ENCODE results near the gene GALNT18.

GALNT18 gene

DNA sequence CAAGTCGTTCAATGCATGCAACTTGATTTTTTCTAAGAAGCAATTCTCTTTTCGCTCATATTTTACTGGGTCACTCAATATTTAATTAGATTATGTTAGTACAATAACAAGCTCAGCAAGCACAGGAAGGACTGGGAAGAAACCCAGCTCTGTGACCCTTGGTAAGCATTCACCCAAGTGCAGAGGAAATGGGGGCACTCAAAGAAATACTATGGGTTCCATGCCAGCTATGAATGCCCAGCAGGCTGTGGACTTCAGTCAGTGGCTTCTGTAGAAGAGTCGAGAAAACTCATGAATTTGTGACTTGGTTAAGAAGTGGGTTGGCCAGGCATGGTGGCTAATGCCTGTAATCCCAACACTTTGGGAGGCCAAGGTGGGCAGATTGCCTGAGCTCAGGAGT, 123.6 kb downstream of the GALNT18 start:
- Mint-ChIP-seq H3K27me3 (no peaks in the 10 kb centered on the region), H3K4me1 (no peaks in the 10 kb centered on the region), H3K4me3 (no peak overlapping the region), H3K27ac (no peak overlapping the region), H3K36me3 (no peaks in the 10 kb centered on the region), H3K9me3 (no peaks in the 10 kb centered on the region)

DNA sequence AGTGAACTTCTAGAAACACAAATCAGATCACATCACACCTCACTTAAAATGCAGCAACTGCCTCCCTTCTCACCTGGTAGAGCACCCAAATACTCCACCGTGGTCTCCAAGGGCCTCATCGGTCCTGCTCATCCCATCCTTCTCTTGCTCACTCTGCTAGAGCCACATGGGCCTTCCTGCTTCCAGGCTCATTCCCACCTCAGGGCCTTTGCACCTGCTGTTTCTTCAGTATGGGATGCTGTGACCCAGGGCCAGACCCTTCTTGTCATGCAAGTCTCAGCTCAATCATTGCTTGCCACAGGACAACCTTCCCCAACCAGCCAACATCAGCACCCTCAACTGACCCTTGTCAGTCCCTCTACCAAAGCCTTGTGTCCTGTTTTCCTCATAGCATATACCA, 124.9 kb downstream of the GALNT18 start:
- no peaks in the 10 kb centered on the region for H3K36me3 Mint-ChIP-seq
- H3K27me3 Mint-ChIP-seq = no peaks in the 10 kb centered on the region
- no peaks in the 10 kb centered on the region for H3K9me3 Mint-ChIP-seq
- H3K4me3 Mint-ChIP-seq = no peak overlapping the region
- no peak overlapping the region for H3K27ac Mint-ChIP-seq
- no peaks in the 10 kb centered on the region for H3K4me1 Mint-ChIP-seq

DNA sequence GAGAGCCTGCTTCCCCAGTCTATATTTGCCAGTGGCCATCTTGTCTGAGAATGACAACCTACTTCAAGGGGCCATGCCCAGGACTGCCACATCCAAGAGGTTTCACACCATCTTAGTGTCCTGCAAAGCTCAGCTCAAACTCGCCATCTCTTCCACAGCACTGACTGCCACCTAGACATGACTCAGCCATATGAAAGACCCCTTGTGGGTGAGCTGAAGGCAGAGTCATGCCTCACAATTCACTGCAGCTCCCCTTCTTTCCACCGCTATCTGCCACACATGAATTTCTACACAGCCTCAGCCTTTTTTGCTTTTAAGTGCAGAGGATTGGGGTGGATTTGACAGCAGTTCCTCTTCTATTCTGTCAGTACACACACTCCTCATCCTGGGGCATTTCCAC, 127.5 kb downstream of the GALNT18 start:
- no peak overlapping the region for H3K4me3 Mint-ChIP-seq

DNA sequence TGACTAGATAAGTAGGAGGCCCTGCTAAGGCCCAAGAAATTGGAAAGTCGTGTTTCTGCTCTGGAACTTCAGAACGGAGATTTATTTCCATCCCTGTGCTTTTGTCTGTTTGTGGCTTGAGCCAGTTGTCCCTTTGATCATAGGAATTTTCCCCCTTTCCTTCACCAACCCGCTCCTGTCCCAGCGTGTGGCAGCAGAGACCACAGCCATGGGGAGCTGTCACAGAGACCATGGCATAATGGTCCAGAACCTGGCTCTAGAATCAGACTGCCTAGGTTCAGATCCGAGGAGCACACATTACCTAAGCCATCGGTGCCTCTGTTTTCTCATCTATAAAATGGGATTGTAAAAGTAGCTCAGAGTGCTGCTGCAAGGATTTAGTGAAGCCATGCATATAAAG, 128.1 kb downstream of the GALNT18 start:
- Mint-ChIP-seq H3K27ac (no peak overlapping the region), H3K27me3 (peaks cover 2% of the 10 kb centered on the region), H3K4me3 (no peak overlapping the region), H3K4me1 (no peaks in the 10 kb centered on the region), H3K9me3 (no peaks in the 10 kb centered on the region), H3K36me3 (no peaks in the 10 kb centered on the region)

More for the DNA sequence above, 127.5 kb downstream of the GALNT18 start:
- H3K9me3 Mint-ChIP-seq = no peaks in the 10 kb centered on the region
- peaks cover 2% of the 10 kb centered on the region for H3K27me3 Mint-ChIP-seq
- H3K27ac Mint-ChIP-seq = no peak overlapping the region
- no peaks in the 10 kb centered on the region for H3K4me1 Mint-ChIP-seq
- H3K36me3 Mint-ChIP-seq = no peaks in the 10 kb centered on the region

DNA sequence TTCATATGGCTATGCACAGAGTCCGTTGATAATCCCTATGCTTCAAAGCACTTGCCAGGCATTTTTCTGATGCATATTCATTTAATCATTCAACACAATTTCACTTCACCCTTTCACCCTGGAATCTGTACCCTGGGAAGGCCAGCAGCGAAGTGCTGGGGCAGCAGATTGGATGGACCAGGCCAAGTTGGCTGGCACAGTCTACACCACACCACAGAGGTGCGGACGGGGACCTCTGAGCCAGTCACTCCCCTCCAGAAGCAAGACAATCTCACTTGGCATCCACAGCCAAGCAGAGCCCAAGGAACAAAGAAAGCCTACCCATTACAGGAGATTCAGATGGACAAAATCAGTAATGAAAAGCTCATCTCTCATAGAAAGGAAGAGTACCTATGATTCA, 130.2 kb downstream of the GALNT18 start:
- no peaks in the 10 kb centered on the region for H3K9me3 Mint-ChIP-seq
- no peak overlapping the region for H3K27ac Mint-ChIP-seq
- H3K36me3 Mint-ChIP-seq = no peaks in the 10 kb centered on the region
- H3K4me1 Mint-ChIP-seq = no peaks in the 10 kb centered on the region
- H3K4me3 Mint-ChIP-seq = no peak overlapping the region
- peaks cover 2% of the 10 kb centered on the region for H3K27me3 Mint-ChIP-seq

DNA sequence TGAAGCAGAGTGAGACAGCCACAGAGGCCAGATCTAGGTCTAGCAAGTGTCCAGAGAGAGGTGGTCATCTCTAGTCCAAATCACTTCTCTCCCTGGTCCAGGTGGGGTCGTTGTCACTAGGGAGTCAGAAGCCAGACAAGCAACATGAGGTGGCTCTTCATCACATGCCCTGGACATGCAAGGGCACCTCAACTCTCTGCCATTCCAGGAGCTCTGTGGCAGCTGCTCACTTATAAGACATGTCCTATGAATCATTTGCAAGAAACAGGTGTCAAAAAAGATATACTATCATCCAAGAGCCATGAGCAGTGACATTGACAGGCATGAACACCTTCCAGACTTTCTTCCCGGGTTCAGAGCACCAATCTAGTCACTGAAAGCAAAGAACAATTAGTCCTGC, 130.8 kb downstream of the GALNT18 start:
- H3K27me3 Mint-ChIP-seq = peaks cover 2% of the 10 kb centered on the region
- H3K36me3 Mint-ChIP-seq = no peaks in the 10 kb centered on the region
- H3K27ac Mint-ChIP-seq = no peak overlapping the region
- H3K4me1 Mint-ChIP-seq = no peaks in the 10 kb centered on the region
- H3K9me3 Mint-ChIP-seq = no peaks in the 10 kb centered on the region
- H3K4me3 Mint-ChIP-seq = no peak overlapping the region

DNA sequence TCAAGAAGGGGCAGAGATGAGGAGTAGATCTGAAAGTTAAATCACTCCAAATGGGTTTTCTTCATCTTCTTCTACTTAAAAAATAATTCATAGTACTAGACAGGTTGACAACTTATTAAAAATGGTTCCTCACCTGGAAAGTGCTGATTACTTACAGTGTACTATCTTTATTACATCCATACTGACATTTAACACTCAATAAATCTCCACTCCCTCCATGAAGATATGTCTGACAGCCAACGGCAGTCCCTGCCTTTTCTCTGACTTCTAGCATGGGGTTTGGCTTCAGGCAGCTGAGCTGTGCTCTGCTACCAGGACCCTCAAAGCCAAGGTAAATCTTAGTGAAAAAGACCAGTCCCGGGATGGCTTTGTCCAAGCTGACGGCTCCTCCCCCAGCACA, 135.4 kb downstream of the GALNT18 start:
- H3K9me3 Mint-ChIP-seq = no peaks in the 10 kb centered on the region
- H3K4me1 Mint-ChIP-seq = no peaks in the 10 kb centered on the region
- no peak overlapping the region for H3K4me3 Mint-ChIP-seq
- H3K27ac Mint-ChIP-seq = no peak overlapping the region
- no peaks in the 10 kb centered on the region for H3K36me3 Mint-ChIP-seq
- H3K27me3 Mint-ChIP-seq = peaks cover 2% of the 10 kb centered on the region

DNA sequence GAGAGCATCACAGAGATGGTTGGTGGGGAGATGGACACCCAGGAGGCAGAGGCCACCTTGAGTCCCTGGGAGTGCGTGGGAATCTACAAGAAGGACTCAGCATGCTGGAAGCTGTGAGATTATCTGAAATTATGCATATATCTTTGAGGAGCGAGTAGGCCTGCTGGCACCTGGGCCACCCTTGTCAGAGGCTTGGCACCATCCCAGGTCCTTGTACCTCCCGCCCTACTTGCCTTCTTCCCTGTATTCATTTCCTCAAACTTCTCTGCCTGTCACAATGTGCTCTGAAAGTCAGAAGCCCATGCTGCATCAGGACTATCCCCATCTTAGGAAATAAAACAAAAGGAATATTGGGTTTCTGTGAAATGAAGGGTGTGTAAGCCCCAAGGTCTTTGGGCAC, 135.8 kb downstream of the GALNT18 start:
- Mint-ChIP-seq H3K27me3 (peaks cover 2% of the 10 kb centered on the region), H3K36me3 (no peaks in the 10 kb centered on the region), H3K9me3 (no peaks in the 10 kb centered on the region), H3K4me1 (no peaks in the 10 kb centered on the region), H3K4me3 (no peak overlapping the region), H3K27ac (no peak overlapping the region)

DNA sequence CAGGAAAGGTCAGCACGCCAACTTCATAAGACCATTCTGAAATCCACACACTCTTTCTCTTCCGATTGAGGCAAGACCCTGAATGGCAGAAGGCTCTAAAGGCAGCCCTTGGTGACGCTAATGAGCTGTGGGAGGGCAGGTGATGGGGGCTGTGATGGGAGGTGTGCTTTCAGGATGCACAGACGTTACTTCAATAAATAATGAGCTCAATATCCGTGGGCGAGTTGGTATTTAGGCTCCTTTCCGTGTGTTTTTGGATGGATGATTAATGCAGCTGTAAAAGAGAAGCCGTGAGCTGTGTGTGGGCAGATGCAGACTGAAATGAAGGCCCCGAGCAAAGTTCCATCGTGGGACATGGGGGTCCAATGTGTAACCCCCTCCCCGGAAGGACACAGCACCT, 138.2 kb downstream of the GALNT18 start:
- no peaks in the 10 kb centered on the region for H3K9me3 Mint-ChIP-seq
- no peak overlapping the region for H3K27ac Mint-ChIP-seq
- H3K4me1 Mint-ChIP-seq = no peaks in the 10 kb centered on the region
- no peak overlapping the region for H3K4me3 Mint-ChIP-seq
- H3K36me3 Mint-ChIP-seq = no peaks in the 10 kb centered on the region
- H3K27me3 Mint-ChIP-seq = no peaks in the 10 kb centered on the region

DNA sequence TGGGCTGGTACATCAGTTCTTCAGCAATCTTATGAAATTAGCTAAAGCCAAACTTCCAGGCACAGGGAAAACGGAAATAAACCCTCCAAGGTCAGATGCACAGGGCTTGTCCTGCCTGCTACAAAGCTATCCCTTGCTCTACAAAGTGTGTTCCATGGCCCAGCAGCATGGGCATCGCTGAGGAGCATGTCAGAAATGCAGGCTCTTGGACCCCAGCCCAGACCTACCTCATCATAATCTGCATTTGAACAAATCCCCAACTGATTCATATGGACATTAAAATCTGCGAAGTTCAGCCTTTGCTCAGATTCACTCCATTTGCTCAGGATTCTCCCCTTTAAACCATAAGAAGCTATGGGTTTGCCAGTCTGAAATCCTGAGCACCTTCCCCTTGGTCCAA, 139.1 kb downstream of the GALNT18 start:
- Mint-ChIP-seq H3K27me3 (no peaks in the 10 kb centered on the region), H3K4me3 (no peak overlapping the region), H3K9me3 (no peaks in the 10 kb centered on the region), H3K27ac (no peak overlapping the region), H3K4me1 (no peaks in the 10 kb centered on the region), H3K36me3 (no peaks in the 10 kb centered on the region)

DNA sequence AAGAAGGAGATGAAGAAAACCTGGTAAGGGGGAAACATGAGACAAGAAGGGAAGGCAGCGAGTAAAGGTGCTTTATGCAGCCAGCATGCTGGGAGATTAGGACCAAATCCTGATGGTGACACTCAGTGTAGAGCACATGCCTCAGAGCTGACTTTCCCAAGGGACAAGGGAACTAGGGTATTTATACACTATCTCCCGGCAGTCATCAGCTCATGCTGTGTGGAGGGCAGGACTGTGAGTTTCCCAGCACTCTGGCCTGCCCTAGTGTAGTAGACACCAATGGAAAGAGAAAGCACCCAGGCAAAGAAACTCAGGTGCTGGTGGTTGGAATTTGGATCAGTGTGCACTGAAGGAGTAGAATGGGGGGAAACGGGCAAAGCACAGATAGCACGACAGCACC, 140.4 kb downstream of the GALNT18 start:
- no peaks in the 10 kb centered on the region for H3K27me3 Mint-ChIP-seq
- H3K9me3 Mint-ChIP-seq = no peaks in the 10 kb centered on the region
- no peaks in the 10 kb centered on the region for H3K4me1 Mint-ChIP-seq
- no peak overlapping the region for H3K4me3 Mint-ChIP-seq
- no peaks in the 10 kb centered on the region for H3K36me3 Mint-ChIP-seq
- H3K27ac Mint-ChIP-seq = no peak overlapping the region

DNA sequence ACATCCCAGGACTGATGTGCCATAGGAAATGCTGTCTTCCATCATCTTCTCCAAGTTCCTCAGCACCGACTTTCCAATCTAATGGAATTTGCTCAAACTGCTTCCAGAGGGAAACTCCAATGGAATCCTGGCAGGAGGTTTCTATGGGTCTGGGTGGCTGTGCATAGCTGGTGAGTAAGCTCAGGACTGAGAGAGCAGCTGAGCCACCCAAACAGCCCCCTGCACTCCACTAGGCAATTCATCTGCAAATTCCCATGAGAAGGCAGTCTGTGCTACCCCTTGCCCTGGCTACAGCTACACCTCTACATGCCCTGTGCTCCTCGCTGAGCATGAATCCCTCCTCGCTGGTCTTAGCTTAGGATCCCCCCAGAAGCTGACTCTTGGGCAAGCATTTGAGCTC, 140.8 kb downstream of the GALNT18 start:
- no peak overlapping the region for H3K27ac Mint-ChIP-seq
- no peaks in the 10 kb centered on the region for H3K4me1 Mint-ChIP-seq
- H3K9me3 Mint-ChIP-seq = no peaks in the 10 kb centered on the region

DNA sequence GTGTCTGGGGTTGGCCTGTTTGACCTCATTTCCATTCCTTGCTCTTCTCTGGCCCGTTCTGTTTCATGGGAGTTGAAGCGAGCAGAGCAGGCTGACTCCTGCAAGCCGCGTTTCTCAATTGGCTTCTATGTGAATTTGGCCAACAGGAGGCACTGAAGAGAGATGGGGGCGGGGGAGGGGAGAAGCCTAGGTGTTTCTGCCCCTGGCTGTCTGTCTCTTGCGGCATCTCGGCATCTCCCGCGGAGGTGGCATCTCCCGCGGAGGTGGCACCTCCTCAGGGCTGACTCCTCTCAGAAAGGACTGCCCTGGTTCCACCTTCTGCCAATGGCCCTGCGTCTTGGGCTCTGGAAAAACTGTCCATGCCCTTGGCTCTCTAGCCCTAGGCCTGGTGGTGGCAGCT, 143.1 kb downstream of the GALNT18 start:
- H3K9me3 Mint-ChIP-seq = no peaks in the 10 kb centered on the region
- H3K36me3 Mint-ChIP-seq = no peaks in the 10 kb centered on the region
- peaks cover 2% of the 10 kb centered on the region for H3K27me3 Mint-ChIP-seq
- no peak overlapping the region for H3K4me3 Mint-ChIP-seq
- no peaks in the 10 kb centered on the region for H3K4me1 Mint-ChIP-seq
- H3K27ac Mint-ChIP-seq = no peak overlapping the region

More for the DNA sequence above, 140.8 kb downstream of the GALNT18 start:
- no peak overlapping the region for H3K4me3 Mint-ChIP-seq
- H3K27me3 Mint-ChIP-seq = peaks cover under 1% of the 10 kb centered on the region
- H3K36me3 Mint-ChIP-seq = no peaks in the 10 kb centered on the region

DNA sequence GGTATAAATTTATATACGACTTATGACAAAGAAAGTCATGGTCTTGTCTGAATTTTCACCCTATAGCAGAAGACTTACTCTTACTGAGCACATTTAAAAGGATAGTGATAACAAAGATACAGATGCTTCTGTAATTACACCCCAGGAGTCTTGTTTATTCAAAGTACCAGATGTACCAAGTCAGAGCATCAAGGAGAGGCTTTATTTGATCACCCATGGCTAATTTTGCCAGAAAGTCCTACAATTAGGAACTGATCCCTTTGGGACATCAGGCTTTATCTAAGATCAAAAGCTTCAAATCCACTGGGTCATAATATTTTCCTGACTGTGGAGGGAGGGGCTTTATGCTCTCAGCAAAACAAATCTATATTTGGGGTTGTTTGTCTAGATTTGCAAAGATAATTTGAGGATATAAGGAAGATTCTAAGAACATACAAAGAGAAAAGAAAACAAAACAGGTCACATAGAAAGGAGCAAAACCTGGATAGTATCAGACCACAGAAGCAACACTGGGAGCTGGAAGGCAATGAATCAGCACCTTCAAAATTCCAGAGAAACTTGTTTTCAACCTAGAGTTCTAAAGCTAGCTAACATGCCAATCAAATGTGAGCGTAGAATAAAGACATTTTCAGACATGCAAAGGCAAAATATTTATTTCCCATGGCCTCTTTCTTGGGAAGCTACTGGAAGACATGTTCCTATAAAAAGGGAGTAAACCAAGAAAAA, 143.9 kb downstream of the GALNT18 start:
- H3K36me3 Mint-ChIP-seq = no peaks in the 10 kb centered on the region
- H3K27me3 Mint-ChIP-seq = peaks cover 2% of the 10 kb centered on the region
- no peak overlapping the region for H3K27ac Mint-ChIP-seq
- H3K4me1 Mint-ChIP-seq = no peaks in the 10 kb centered on the region
- no peaks in the 10 kb centered on the region for H3K9me3 Mint-ChIP-seq
- H3K4me3 Mint-ChIP-seq = no peak overlapping the region

DNA sequence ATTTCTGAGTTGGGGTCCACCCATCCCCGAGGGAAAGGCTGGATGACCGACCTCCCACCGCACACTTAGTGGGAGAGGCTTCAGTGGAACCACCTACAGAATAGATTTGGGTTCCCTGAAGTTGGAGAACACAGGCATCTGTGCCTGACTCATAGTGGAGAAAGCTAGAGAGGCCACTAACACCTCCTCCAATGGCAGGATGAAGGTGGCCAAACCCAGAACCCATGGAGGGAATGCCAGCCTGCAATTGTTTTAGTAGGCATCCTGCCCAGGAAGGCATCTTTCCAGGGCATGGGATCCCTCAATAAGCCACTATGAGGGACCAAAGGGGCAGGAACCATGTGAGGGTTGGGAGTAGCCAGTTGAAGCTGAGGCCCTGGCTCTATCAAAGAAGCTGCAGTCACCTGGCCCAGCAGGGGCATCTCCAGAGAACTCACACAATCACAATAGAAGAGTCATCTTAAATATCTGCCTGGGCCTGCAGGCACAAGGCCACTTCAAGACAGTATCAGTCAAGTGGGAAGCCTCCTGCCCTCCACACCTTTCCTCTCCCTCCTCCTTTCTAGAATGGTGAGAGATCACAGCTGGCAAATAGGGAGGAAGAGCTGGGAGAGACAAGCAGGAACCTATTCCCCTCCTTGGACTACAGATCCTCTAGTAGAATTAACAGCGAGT, 144.7 kb downstream of the GALNT18 start:
- Mint-ChIP-seq H3K27me3 (peaks cover 2% of the 10 kb centered on the region), H3K36me3 (no peaks in the 10 kb centered on the region), H3K9me3 (no peaks in the 10 kb centered on the region), H3K27ac (no peak overlapping the region), H3K4me1 (no peaks in the 10 kb centered on the region), H3K4me3 (no peak overlapping the region)

DNA sequence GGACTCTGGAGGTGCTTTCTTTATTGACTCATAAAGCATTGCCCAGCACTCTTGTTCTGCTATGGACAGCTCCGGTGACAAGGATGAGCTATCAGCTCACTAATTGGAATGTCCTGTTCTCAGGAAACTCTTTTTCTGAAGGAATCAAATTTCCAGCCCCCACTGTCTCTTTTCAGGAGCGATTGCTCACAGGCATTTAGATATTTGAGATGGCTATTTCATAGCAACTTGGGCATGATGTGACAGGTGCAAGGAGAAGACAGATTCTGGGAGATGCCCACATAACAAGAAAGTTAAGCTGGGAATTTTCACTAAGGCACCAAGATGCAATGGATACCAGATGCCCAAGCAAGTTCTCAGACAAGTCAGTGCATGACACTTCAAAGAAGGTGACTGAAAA, 145.3 kb downstream of the GALNT18 start:
- no peaks in the 10 kb centered on the region for H3K9me3 Mint-ChIP-seq
- no peaks in the 10 kb centered on the region for H3K36me3 Mint-ChIP-seq
- no peak overlapping the region for H3K4me3 Mint-ChIP-seq
- H3K27me3 Mint-ChIP-seq = peaks cover 2% of the 10 kb centered on the region
- H3K4me1 Mint-ChIP-seq = no peaks in the 10 kb centered on the region
- H3K27ac Mint-ChIP-seq = no peak overlapping the region

DNA sequence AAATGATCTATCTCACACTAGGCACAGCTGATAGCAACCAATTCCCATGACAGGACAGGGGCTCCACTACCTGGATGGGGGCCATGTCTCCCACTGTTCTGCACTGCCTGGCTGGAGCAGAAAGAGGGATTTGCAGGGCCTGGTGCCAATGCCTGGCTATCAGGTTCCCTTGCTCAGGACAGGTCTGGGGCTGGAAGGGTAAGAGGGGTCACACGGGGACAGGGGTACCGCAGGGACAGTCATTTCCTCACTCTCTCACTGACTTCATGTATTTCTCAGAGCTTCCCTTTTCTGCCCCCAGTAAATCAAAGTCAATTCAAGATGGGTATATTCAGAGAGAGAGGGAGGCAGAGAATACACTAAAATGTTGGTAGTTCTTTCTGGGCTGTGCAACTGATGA, 149.7 kb downstream of the GALNT18 start:
- no peak overlapping the region for H3K27ac Mint-ChIP-seq
- no peaks in the 10 kb centered on the region for H3K36me3 Mint-ChIP-seq
- H3K4me1 Mint-ChIP-seq = no peaks in the 10 kb centered on the region
- peaks cover 2% of the 10 kb centered on the region for H3K27me3 Mint-ChIP-seq
- no peak overlapping the region for H3K4me3 Mint-ChIP-seq
- no peaks in the 10 kb centered on the region for H3K9me3 Mint-ChIP-seq

Measured in activated naive CD4-positive, alpha-beta T cell treated with anti-CD3 and anti-CD28 coated beads, Interleukin-2, amount 50 U/mL, for 24 hours (primary cell).